OCI-LY3 (cell line): ENCODE data around the gene FN1.

ENCODE experiments used
- H2AFZ ChIP-seq: fragments of 200-600, 300-600 bp; shearing (Covaris generic); 2 replicates; pipeline ENCODE4 v1.6.0; 2014; ENCODE audit warnings: antibody characterized with exemption, low read depth, low read length
- H3K27ac ChIP-seq: fragments of 200-600, 300-600 bp; sonication (generic); 2 replicates; pipeline ENCODE4 v1.5.1; 2014; ENCODE audit warnings: mild to moderate bottlenecking, low read length, moderate library complexity, mixed read lengths
- H3K27me3 ChIP-seq: fragments of 200-600, 300-600 bp; sonication (generic); 2 replicates; pipeline ENCODE4 v1.6.1; 2014; ENCODE audit warnings: low read depth, low read length, mixed read lengths
- H3K36me3 ChIP-seq: fragments of 200-600, 300-600 bp; sonication (generic); replicated peaks from 2 replicates; pipeline ENCODE3; 2014; ENCODE audit warnings: low read depth, low read length, mixed read lengths
- H3K4me1 ChIP-seq: fragments of 300-600, 200-600 bp; sonication (generic); 2 replicates; pipeline ENCODE4 v1.6.1; 2014; ENCODE audit warnings: low read length, mixed read lengths
- H3K4me2 ChIP-seq: fragments of 200-600, 300-600 bp; sonication (generic); 2 replicates; pipeline ENCODE4 v1.6.1; 2014; ENCODE audit warnings: low read length, mixed read lengths
- H3K4me3 ChIP-seq: fragments of 300-600, 200-600 bp; sonication (generic); 2 replicates; pipeline ENCODE4 v1.5.1; 2014; ENCODE audit warnings: antibody characterized with exemption, mild to moderate bottlenecking, low read length, moderate library complexity
- H3K79me2 ChIP-seq: fragments of 300-600, 200-600 bp; shearing (Covaris generic); 2 replicates; pipeline ENCODE4 v1.6.1; 2014; ENCODE audit warnings: mild to moderate bottlenecking, low read length, mixed read lengths
- H3K9ac ChIP-seq: fragments of 300-600, 200-600 bp; shearing (Covaris generic); 2 replicates; pipeline ENCODE4 v1.6.0; 2014; ENCODE audit warnings: mild to moderate bottlenecking, low read length, moderate library complexity
- H3K9me3 ChIP-seq: fragments of 200-600, 300-600 bp; shearing (Covaris generic); 2 replicates; pipeline ENCODE4 v1.6.1; 2014; ENCODE audit warnings: low read length, mixed read lengths; ENCODE audit not compliant: insufficient read depth
- H4K20me1 ChIP-seq: fragments of 200-600, 300-600 bp; sonication (generic); 2 replicates; pipeline ENCODE4 v1.6.1; 2016; ENCODE audit warnings: low read length, mixed read lengths; ENCODE audit not compliant: insufficient read depth
- EZH2phosphoT487 ChIP-seq: fragments of 200-600 bp; shearing (Covaris generic); IDR thresholded peaks from 2 replicates; pipeline ENCODE4 v1.6.1; 2018; ENCODE audit warnings: antibody characterized with exemption, mixed run types, low read depth
- TF ChIP-seq, protein P1 (sequence below): fragments of 200-600, 300-600 bp; sonication (generic); IDR thresholded peaks from 2 replicates; pipeline ENCODE4 v1.5.1; 2014; ENCODE audit warnings: antibody characterized with exemption, low read length, low read depth

The FN1 gene

DNA sequence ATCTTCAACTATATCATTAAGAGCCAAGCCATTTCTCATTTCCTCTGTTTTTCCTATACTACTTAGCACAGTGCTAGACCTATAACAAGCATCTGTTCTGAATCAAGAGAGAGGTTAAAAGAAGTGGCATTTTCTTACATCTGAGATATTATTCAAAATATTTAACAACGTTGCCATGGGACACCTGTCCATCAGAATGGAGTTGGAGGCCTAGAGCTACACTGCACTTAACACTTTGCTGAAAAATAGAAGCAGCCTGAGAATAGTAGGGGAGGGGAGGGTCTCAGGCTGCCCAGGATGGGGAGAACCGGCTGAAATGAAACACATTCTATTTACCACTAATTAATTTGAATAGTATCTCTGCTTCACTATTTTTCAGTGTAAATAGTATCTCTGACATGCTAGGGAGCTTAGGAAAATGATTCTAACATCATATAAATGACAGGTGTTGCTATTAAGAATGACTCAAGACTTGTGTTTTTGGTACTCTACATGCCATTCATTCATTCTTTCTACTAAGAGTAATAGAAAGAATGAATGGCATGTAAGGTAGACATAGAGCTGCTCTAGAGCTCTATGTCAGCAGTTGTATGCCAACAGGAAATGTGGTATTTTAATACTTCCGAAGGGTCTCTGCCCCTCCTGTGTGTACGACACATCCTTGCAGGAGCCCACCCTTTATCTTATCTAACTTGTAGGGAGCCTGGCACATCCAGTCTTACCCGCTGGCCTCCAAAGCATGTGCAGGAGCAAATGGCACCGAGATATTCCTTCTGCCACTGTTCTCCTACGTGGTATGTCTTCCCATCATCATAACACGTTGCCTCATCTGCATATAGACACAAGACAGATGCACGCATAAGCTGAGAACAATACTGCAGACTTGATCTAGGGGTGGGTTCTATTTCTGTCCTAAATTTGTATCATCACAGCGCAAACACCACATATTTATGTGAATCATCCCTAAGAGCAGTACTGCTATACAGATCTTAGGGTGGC lies 71.4 kb downstream of the FN1 start:
- Histone ChIP-seq H3K36me3 (peaks cover 15% of the 10 kb centered on the region), H3K4me2 (no peak overlapping the region), H3K9me3 (no peaks in the 10 kb centered on the region), H3K27me3 (no peaks in the 10 kb centered on the region), H3K9ac (no peak overlapping the region), H2AFZ (no peak overlapping the region), H3K79me2 (no peaks in the 10 kb centered on the region), H3K27ac (no peak overlapping the region), H3K4me3 (no peak overlapping the region), H4K20me1 (no peaks in the 10 kb centered on the region), H3K4me1 (peaks cover 11% of the 10 kb centered on the region)
- TF ChIP-seq, protein P1, sequence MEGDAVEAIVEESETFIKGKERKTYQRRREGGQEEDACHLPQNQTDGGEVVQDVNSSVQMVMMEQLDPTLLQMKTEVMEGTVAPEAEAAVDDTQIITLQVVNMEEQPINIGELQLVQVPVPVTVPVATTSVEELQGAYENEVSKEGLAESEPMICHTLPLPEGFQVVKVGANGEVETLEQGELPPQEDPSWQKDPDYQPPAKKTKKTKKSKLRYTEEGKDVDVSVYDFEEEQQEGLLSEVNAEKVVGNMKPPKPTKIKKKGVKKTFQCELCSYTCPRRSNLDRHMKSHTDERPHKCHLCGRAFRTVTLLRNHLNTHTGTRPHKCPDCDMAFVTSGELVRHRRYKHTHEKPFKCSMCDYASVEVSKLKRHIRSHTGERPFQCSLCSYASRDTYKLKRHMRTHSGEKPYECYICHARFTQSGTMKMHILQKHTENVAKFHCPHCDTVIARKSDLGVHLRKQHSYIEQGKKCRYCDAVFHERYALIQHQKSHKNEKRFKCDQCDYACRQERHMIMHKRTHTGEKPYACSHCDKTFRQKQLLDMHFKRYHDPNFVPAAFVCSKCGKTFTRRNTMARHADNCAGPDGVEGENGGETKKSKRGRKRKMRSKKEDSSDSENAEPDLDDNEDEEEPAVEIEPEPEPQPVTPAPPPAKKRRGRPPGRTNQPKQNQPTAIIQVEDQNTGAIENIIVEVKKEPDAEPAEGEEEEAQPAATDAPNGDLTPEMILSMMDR = no peak
- no peak for TF ChIP-seq EZH2phosphoT487

DNA sequence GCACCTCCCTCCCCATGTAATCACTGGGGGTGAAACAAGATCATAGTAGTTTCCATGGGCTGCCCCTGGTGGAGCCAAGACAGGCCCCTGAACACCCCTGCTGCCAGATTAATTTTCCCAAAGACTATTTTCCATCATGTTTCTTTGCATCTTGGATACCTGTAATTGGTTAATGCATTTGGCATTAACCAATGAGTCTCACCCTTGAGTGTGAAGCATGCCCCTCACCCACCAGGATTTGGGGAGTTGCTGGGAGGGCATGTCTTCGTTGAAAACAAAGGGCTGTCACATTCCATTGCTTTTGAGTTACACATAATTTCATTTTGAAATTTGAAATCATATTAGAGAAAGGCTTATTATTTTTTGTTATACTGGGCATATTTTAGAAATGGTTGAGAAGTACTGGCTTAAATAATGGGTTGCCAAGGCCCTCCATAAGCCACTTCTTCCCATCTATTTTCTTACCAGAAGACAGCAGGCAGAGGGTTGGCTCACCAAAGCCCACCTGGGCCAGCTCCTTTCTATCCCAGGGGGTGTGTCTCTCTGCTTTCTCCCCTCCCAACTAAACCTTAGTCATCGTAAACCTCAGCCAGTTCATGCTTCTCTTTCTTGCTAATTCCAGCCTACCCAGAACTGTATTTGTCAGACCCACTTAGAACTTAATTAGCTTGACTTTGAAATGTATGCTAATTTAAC lies 72.3 kb downstream of the FN1 start:
- Histone ChIP-seq H3K4me1 (peaks cover 11% of the 10 kb centered on the region), H3K9ac (no peak overlapping the region), H3K27me3 (no peaks in the 10 kb centered on the region), H4K20me1 (no peaks in the 10 kb centered on the region), H3K27ac (no peak overlapping the region), H3K36me3 (peaks cover 15% of the 10 kb centered on the region), H2AFZ (no peak overlapping the region), H3K4me2 (no peak overlapping the region), H3K9me3 (no peaks in the 10 kb centered on the region), H3K79me2 (no peaks in the 10 kb centered on the region), H3K4me3 (no peak overlapping the region)
- TF ChIP-seq, protein P1 = no peak
- TF ChIP-seq EZH2phosphoT487 = no peak

DNA sequence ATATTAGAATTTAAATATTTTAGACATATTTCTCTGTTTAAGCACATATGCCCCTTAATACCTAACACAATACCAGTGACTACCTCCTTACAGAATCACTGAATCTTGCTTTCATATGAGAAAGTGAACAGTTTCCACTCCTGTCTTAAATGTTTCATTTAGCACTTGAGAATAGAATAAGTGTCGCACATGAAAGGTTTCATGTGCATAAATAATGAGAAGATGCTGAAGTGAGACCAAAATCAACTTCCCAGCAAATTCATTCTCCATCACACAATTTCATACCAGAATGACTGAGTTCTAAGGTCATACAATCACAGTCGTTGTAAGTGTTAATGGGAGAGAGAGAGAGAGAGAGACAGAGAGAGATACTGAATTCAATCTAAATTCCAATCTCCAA lies 72.8 kb downstream of the FN1 start:
- peaks cover 11% of the 10 kb centered on the region for H3K4me1 ChIP-seq
- H3K9me3 ChIP-seq = no peaks in the 10 kb centered on the region
- TF ChIP-seq, protein P1 = no peak
- no peak for TF ChIP-seq EZH2phosphoT487
- no peaks in the 10 kb centered on the region for H3K27me3 ChIP-seq
- H3K4me3 ChIP-seq = no peak overlapping the region
- no peak overlapping the region for H3K4me2 ChIP-seq
- H4K20me1 ChIP-seq = no peaks in the 10 kb centered on the region
- no peak overlapping the region for H3K9ac ChIP-seq
- H2AFZ ChIP-seq = no peak overlapping the region
- peaks cover 15% of the 10 kb centered on the region for H3K36me3 ChIP-seq
- H3K79me2 ChIP-seq = no peaks in the 10 kb centered on the region
- H3K27ac ChIP-seq = no peak overlapping the region

DNA sequence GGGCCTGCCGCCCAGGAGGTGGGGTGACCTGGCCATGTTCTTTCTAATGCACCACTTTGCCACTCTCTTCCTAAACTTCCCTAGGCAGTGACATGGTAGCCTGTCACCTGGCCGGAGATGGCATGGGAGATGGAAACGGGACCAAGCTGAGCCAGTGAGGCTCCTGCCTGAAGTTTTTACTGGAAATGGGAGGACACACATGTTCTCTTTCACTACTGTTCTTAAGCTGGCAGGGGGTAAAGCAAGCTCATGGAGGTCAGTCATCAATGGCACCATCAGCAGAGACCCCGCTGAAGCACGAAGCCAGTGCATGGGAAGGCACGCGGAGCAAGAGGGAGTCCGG lies 73.3 kb downstream of the FN1 start:
- Histone ChIP-seq H3K27me3 (no peaks in the 10 kb centered on the region), H3K9me3 (no peaks in the 10 kb centered on the region), H3K4me1 (peaks cover 11% of the 10 kb centered on the region), H2AFZ (no peak overlapping the region), H3K4me3 (no peak overlapping the region), H4K20me1 (no peaks in the 10 kb centered on the region), H3K9ac (no peak overlapping the region), H3K27ac (no peak overlapping the region), H3K36me3 (peaks cover 15% of the 10 kb centered on the region), H3K4me2 (no peak overlapping the region), H3K79me2 (no peaks in the 10 kb centered on the region)
- TF ChIP-seq EZH2phosphoT487 = no peak
- TF ChIP-seq, protein P1 = no peak
